Medulla oblongata (tissue), 1 donor: Measurements from ENCODE around the gene GLRA1.
A peak's percentile ranks its signal among the peaks of the same experiment; 100 is the strongest.

Experiments
- DNase-seq: peaks from one replicate; pipeline ENCODE4 v3.0.0-alpha.2; 2015; ENCODE audit errors: extremely low spot score

GLRA1 gene

GRCh38 chr5:151924564-151925301 is at the start of gene GLRA1:
Gene GLRA1, minus strand, starts transcription at chr5:151924851. Its CDS starts 302 bp downstream, at chr5:151924549.
- peak; percentile 23 for DNase-seq

- DNase-seq, result no peak
These were observed 46.2 kb upstream of the GLRA1 start for GRCh38 chr5:151970885-151971284.

- DNase-seq, result no peak
These were observed 43.2 kb upstream of the GLRA1 start for GRCh38 chr5:151967865-151968264.

GRCh38 chr5:151966046-151966445 is 41.4 kb upstream of the GLRA1 start:
- no peak for DNase-seq

GRCh38 chr5:151964471-151964870 is 39.8 kb upstream of the GLRA1 start:
- DNase-seq, result no peak

GRCh38 chr5:151961557-151961956 is 36.9 kb upstream of the GLRA1 start:
- DNase-seq, result no peak

GRCh38 chr5:151958111-151958510 is 33.5 kb upstream of the GLRA1 start:
- no peak for DNase-seq

- no peak for DNase-seq
These were observed 32.1 kb upstream of the GLRA1 start for GRCh38 chr5:151956725-151957124.

- no peak for DNase-seq
These were observed 29.6 kb upstream of the GLRA1 start for GRCh38 chr5:151954255-151954654.

- DNase-seq, result no peak
These were observed 29.2 kb upstream of the GLRA1 start for GRCh38 chr5:151953833-151954232.

- DNase-seq, result no peak
These were observed 27.6 kb upstream of the GLRA1 start for GRCh38 chr5:151952238-151952637.

- no peak for DNase-seq
These were observed 26.1 kb upstream of the GLRA1 start for GRCh38 chr5:151950706-151951105.

GRCh38 chr5:151949701-151950308 is 25.2 kb upstream of the GLRA1 start:
- DNase-seq, result no peak

GRCh38 chr5:151949113-151949512 is 24.5 kb upstream of the GLRA1 start:
- no peak for DNase-seq

- no peak for DNase-seq
These were observed 23.4 kb upstream of the GLRA1 start for GRCh38 chr5:151947931-151948608.

GRCh38 chr5:151937851-151938250 is 13.2 kb upstream of the GLRA1 start:
- no peak for DNase-seq

GRCh38 chr5:151935135-151935695 is 10.6 kb upstream of the GLRA1 start:
- DNase-seq, result no peak

- no peak for DNase-seq
These were observed 6.6 kb upstream of the GLRA1 start for GRCh38 chr5:151931260-151931659.

- no peak for DNase-seq
These were observed 1.5 kb upstream of the GLRA1 start for GRCh38 chr5:151926188-151926587.

GRCh38 chr5:151925340-151925739 is 689 bp upstream of the GLRA1 start:
- DNase-seq, result no peak

GRCh38 chr5:151923866-151924476 is 680 bp downstream of the GLRA1 start:
- DNase-seq, result no peak

GRCh38 chr5:151921916-151922315 is 2.7 kb downstream of the GLRA1 start:
- DNase-seq, result no peak
